Activated CD8-positive, alpha-beta memory T cell treated with anti-CD3 and anti-CD28 coated beads for 24 hours (primary cell): ENCODE data around the gene CFAP73.
"Not testable (repeated sequence)": the region's sequence is repeated elsewhere in the genome, so short reads cannot be mapped to it uniquely, and the experiment has no call there.

Experiments used
- DNase-seq: peaks from one replicate; pipeline ENCODE4 v3.0.0-alpha.2; 2020

CFAP73 gene

GRCh38 chr12:113149361-113150150 is at the start of gene CFAP73:
Gene CFAP73 (plus strand): TSS chr12:113149724. CDS start chr12:113149858, 134 bp downstream.
- no peak for DNase-seq

DNA sequence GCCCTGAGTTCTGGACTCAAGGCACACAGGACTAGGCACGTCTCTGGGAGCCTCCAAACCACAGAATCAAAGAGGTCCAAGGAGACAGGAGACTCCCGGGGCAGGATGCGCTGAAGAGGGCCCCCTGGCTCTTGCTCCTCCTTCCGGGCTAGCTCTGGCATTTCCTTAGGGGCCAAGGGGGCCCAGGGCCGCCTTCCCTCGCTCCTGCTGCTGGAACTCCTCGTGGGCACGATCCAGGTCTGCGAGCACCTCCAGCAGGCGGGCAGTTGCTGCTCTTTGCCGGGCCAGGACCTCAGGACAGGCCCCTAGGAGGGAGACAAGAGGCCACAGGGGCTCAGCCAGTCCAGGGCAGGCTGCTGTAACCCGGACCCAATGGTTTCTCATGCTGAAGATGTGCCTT is 49.8 kb upstream of the CFAP73 start:
- DNase-seq = no peak

GRCh38 chr12:113101751-113102150 is 47.8 kb upstream of the CFAP73 start:
- no peak for DNase-seq

DNA sequence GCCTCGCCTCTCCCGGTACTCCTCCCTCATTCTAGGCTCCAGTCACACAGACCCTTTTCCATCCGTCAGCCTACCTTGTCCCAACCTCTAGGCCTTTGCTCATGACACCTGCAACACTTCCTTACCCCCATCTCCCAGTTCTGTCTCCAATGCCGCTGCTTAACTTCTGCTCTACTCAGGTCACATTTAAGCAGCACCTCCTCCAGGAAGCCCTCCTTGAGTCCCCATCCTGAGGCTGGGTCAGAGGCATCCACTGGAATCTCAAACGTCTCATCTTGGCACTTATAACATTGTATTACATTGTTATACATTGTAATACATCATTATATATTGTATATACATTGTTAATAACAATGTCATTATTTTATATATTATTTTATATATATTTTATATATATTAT is 46.7 kb upstream of the CFAP73 start:
- DNase-seq = no peak

DNA sequence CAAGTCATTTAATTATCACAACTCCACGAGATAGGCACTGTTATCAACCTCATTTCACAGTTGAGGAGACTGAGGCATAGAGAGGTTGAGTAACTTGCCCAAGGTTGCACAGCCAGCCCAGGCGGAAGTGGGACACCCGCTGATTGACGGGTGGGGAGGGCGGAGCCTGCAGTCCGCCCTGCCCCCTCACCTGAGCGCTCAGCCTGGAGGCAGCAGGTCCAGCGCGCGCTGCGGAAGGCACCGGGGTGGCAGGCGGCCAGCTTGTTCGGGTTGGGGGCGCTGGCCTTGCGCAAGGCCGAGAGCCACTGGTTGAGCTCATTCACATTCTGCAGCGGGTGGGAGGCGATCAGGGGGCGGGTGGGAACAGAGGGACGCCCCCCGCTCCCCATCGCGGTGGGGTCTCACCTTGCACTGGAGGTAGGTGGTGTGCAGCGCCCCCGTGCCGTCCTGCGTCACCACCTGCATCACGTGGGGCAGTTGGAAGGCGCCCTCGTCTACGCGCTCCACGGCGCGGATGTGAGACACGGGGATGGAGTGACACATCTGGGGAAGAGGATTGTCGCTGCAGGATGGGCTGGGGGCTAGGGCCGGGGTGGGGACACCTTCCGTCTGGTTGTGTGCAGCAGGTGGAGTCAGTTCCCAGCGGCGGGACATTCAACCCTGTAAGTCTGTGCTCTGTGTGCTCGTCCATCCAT is 45.6 kb upstream of the CFAP73 start:
- DNase-seq = peak; percentile 76

DNA sequence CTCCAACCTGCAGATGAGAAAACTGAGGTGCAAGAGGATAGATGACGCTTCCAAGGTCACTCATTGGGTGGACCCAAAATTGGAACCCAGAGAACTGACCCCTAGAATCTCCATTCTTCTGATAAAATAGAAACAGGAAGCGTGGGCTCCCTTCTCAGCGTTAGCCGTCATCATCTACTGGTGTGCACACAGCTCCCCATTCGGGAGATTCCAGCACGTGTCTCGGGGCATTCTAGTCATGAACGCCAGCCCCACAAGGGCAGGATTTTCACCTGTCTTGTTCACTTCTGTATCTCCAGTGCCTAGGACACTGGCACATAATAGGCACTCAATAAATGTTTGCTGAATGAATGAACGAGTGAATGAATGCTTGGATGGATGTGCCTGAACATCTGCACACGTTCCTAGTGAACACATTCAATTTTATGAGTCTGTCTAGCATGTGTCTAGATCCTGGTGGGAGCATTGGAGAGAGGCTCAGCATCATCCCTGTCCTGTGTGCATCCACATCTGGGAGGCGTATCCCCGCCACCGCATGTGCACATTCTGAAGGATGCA is 44.5 kb upstream of the CFAP73 start:
- no peak for DNase-seq

- no peak for DNase-seq
Observed at GRCh38 chr12:113105606-113106271, 43.8 kb upstream of the CFAP73 start.

DNA sequence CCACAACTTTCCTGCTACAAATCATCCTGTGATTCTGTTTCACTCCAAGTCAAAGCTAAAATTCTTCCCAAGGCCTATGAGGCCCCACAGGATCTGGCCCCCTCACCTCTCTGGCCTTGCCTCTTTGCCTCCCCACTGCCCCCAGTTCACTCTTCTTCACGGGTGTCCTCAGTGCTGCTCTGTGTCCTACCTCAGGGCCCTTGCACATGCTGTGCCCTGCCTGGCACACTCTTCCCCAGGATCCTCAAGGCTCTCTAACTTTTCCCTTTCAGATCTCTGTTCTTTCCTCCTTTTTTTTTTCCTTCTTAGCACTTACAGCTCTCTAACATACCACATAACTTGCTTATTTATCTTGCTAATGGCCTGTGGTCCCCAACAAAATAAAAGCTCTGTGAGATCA is 43.2 kb upstream of the CFAP73 start:
- no peak for DNase-seq

DNA sequence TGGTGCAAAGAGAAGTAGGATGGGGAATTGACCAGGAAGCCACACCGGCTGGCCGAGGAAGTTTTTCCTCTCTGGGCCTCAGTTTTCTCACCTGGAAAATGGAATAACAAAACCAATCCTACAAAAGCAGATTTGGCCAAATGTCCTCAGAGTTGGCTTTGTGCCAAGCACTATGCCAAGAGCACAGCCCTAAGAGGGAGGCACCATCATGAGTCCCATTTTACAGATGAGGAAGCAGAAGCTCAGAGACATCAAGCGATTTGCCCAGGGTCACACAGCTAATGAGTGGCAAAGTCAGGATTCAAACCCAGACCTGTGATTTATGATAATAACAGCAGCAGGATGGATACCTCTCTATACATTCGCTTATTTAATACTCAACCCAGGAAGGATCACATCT is 41.2 kb upstream of the CFAP73 start:
- DNase-seq = no peak

DNA sequence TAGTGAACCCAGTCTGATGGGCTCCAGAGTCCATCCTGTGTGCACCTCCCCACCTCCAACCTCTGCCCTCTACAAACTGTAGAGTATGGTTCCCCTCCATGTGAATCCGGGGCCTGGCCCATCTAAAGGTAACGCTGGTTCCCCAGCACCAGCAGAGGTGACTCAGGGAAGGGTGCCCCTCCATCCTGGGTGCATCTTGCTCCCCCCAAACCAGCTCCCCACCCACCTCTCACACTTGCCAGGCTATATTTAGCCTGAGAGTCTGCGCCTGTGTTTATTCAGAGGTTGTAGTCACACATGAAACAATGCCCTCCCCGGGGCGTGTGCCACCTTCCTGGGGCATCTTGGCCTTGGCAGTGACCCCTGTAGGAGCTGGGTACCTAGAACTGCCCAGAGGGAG is 40.2 kb upstream of the CFAP73 start:
- no peak for DNase-seq

DNA sequence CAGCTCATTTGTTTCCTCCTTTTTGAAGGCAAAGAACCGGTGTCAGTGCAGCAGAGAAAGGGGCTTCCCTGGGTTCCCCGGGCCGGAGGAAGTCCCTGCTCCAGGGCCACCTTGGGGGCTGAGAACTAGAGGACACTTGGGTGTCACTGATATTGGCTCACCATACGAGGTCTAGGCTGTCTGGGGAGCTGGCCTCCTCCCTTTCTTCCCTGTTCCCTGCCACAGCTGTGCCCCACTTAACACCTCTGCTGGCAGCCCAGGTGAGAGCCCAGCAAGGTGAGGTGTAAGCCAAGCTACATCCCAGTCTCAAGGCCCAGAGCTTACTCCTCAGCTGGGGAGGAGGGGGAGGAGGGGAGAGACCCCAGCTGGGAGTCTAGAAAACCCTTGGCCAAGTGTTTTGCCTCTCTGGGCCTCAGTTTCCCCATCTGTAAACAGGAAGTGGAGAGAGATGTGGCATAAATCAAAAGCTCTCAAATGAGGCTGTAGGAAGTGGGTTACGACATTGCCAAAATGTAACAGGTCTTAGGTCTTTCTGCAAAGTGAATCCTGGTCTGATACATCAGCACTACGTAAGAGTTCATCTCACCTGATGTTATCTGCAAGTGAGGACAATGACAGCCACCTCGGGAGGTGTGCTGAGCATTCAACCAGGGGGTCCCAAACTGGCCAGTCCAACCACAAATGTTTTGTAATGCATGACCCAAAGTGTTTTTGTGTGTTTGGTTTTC is 39.5 kb upstream of the CFAP73 start:
- no peak for DNase-seq

DNA sequence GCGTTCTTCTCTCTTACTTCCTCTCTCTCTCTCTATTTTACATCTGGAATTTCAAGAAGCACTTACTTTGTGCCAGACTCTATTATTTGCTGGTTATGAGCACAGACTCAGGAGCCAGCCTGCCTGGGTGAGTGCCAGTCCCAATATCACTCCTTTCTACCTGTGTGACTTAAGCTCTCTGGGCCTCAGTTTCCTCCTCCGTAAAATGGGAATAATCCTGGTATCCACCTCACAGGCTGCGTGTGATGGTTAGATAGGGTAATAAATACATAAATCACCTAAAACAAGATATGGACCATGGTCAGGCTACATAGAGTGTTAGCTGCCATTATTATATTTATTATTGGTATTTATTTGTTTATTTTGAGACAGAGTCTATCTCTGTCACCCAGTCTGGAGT is 38.3 kb upstream of the CFAP73 start:
- no peak for DNase-seq

GRCh38 chr12:113112043-113112899 is 37.3 kb upstream of the CFAP73 start:
- DNase-seq = no peak

GRCh38 chr12:113113397-113113796 is 36.1 kb upstream of the CFAP73 start:
- DNase-seq = no peak

DNA sequence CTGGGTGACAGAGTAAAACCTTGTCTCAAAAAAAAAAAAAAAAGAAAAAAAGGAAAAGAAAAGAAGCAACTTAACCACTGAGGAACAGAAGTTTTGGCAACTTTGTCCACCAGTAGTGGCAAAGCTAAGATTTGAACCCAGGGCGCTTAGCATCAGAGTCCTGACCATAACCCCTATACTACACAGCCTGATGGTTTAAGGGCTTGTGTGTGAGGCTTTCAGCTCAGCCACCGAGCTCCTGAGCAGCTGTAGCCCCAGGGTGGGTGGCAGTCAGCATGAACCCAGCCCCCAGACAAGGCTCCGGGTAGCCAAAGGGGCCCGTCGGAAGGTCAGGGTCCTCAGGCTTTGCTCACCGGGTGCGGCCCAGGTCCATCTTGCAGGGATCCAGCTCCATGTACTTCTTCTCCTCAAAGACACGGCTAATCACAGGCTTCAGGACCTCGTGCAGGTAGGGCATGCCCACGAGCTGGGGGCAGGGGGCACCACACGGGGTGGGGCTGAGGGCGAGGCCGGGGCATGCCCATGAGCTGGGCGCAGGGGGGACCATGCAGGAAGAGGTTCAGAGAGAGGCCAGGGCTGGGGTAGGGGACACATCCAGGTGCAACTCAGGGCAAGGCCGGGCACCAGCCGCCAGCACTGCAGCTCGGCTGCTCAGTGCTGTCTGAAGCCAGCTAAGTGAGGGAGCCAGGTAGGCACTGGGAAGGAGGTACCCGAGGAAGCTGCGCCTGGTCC is 34.9 kb upstream of the CFAP73 start:
- DNase-seq = no peak

DNA sequence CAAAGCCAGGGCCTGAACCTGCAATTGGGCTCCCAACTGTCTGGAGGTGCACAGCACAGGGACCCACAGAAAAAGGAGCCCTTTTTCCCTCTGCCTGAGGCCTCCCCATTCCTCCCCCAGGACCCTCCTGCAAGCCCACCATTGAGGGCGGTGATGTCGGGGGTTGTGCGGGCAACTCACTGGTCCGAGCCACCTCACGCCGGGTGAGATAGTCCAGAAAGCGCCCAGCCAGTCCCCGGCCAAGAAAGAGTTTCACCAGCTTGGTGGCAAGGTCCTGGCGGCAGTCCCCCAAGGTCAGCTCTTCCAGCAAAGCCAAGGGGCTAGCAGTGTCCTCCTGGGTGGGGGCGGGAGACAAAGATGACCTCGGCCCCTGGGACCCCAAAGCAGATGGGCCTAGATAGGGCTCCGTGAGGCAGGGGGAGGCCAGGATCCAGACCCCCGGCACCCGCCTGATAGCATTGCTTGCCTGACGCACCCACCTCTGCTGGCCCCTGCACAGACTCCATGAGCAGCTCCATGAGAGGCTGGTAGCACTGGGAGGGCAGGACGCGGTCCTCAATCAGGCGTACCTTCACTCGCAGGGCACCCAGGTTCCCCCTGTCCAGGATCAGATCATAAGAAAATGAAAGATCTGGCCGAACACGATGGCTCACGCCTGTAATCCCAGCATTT is 33.9 kb upstream of the CFAP73 start:
- no peak for DNase-seq

DNA sequence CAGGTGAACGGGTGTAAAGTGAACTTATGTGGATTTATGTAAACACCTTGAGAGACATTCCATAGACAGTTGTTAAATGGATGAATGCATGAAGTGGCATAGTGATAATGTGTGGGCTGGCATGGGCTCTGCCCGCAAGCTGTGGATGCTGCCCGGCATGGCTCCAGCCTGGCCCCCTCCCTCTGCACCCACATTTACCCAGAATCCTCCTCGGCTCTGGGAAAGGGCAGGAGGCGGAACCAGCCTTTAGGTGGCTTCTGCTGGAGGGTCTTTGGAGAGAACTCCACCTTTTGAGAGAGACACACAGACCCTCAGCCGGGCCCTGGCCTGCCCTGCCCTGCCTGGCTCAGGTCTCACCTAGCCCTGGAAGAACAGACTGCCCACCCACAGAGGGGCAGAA is 32.6 kb upstream of the CFAP73 start:
- no peak for DNase-seq

- not testable (repeated sequence) for DNase-seq
Observed at GRCh38 chr12:113117684-113118083, 31.8 kb upstream of the CFAP73 start.

GRCh38 chr12:113118142-113118541 is 31.4 kb upstream of the CFAP73 start:
- DNase-seq = no peak

DNA sequence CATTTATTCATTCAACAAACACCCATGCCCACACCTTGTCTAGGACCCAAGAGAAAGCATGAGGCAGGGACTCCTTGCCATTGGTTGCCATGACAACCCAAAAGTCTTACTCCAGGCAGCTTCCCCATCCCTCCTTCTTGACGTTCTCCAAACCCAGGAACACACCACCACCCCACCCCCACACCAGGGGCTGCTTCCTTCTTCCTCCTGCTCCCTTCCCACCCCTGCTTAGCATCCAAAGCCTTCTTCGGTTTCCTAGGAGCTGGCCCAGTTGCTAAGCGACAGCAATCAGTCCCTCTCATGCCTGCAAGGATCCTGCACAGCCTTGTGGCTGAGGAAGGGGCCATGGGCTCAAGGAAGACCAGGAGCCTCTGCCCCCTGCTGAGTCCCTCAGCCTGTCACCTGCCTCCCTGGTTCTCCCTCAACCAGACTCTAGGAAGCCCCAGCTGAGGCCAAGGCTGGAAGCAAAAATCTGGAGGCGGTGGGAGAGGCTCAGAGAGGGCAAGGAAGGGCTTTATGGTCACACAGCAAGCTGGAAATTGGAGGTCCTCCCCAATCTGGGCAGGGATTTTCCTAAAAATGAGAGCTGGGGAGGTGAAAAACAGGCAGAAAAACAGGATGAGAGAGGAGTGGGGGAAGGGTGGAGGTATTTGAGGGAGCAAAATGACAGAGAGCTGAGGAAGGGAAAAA is 29.4 kb upstream of the CFAP73 start:
- no peak for DNase-seq
